LNCAP (cell line): ENCODE results near the gene RABGGTA.

Experiments
- TF ChIP-seq, protein P1 (sequence below): fragments of 450-650 bp; IDR thresholded peaks from 2 replicates; pipeline ENCODE4 v1.5.1; 2017; ENCODE audit warnings: mild to moderate bottlenecking

RABGGTA gene

GRCh38 chr14:24308342-24309124, 37.1 kb upstream of the RABGGTA start:
- TF ChIP-seq, protein P1, sequence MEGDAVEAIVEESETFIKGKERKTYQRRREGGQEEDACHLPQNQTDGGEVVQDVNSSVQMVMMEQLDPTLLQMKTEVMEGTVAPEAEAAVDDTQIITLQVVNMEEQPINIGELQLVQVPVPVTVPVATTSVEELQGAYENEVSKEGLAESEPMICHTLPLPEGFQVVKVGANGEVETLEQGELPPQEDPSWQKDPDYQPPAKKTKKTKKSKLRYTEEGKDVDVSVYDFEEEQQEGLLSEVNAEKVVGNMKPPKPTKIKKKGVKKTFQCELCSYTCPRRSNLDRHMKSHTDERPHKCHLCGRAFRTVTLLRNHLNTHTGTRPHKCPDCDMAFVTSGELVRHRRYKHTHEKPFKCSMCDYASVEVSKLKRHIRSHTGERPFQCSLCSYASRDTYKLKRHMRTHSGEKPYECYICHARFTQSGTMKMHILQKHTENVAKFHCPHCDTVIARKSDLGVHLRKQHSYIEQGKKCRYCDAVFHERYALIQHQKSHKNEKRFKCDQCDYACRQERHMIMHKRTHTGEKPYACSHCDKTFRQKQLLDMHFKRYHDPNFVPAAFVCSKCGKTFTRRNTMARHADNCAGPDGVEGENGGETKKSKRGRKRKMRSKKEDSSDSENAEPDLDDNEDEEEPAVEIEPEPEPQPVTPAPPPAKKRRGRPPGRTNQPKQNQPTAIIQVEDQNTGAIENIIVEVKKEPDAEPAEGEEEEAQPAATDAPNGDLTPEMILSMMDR = peak; percentile 38

- TF ChIP-seq, protein P1 = peak; percentile 99
Measured at GRCh38 chr14:24307575-24308341, 36.4 kb upstream of the RABGGTA start, which contains the start of gene CIDEB. CIDEB (minus strand) TSS chr14:24307977; CDS start chr14:24307858, 119 bp downstream.

GRCh38 chr14:24307156-24307574, 35.8 kb upstream of the RABGGTA start:
- TF ChIP-seq, protein P1 = no peak

GRCh38 chr14:24304019-24304387, 32.6 kb upstream of the RABGGTA start:
- TF ChIP-seq, protein P1 = no peak

- TF ChIP-seq, protein P1 = no peak
Measured at GRCh38 chr14:24300326-24300980, 29.1 kb upstream of the RABGGTA start.

GRCh38 chr14:24299255-24300191, 28.1 kb upstream of the RABGGTA start, which contains the start of the genes DHRS1 and NOP9:
DHRS1 (minus strand) TSS chr14:24299780; CDS start chr14:24299106, 674 bp downstream.
NOP9 (plus strand) TSS chr14:24299850; CDS start chr14:24299955, 105 bp downstream.
- TF ChIP-seq, protein P1 = no peak
